Inferior parietal cortex (tissue), 1 donor: Measurements from ENCODE around the gene PCYT1A.
A peak's percentile ranks its signal among the peaks of the same experiment; 100 is the strongest.
"Not testable (repeated sequence)": the region's sequence is repeated elsewhere in the genome, so short reads cannot be mapped to it uniquely, and the experiment has no call there.

Source experiments
- DNase-seq: peaks from one replicate; pipeline ENCODE4 v3.0.0-alpha.2; 2016; ENCODE audit errors: extremely low spot score

Gene PCYT1A

GRCh38 chr3:196192524-196193051 lies 94.9 kb downstream of the PCYT1A start:
- DNase-seq, result no peak

- no peak for DNase-seq
Measured at GRCh38 chr3:196192036-196192523, 95.4 kb downstream of the PCYT1A start.

- no peak for DNase-seq
Measured at GRCh38 chr3:196189566-196190347, 97.8 kb downstream of the PCYT1A start.

GRCh38 chr3:196186651-196187573 lies 100.6 kb downstream of the PCYT1A start:
- peak; percentile 58 for DNase-seq

- no peak for DNase-seq
Measured at GRCh38 chr3:196184881-196185280, 102.6 kb downstream of the PCYT1A start.

GRCh38 chr3:196184169-196184432 lies 103.4 kb downstream of the PCYT1A start:
- DNase-seq, result not testable (repeated sequence)

- DNase-seq, result no peak
Measured at GRCh38 chr3:196181127-196181546, 106.4 kb downstream of the PCYT1A start.

- DNase-seq, result no peak
Measured at GRCh38 chr3:196180346-196180745, 107.2 kb downstream of the PCYT1A start.
